OCI-LY7 (cell line): Measurements from ENCODE around the gene FAIM2. TPM values are rescaled to one million over a fixed set of nuclear protein-coding genes. Genes with fewer than 3 reads are reported as not detected.

Experiments used
- BruUV-seq: library from RNA; stranded (reverse); fragments of 400-500 nt; replicated peaks from 2 replicates; lab custom pipeline; 2021; lab: Mats Ljungman, UMichigan
- CTCF ChIA-PET: fragments of 300-600 bp; sonication (Branson Sonifier 250); formaldehyde crosslinking; loops from one replicate; lab custom pipeline; 2022; ENCODE audit warnings: antibody characterized with exemption; ENCODE audit not compliant: unreplicated experiment; lab: Charles Lee
- POLR2A ChIA-PET: fragments of 300-600 bp; sonication (Branson Sonifier 250); formaldehyde crosslinking; loops from one replicate; lab custom pipeline; 2022; ENCODE audit warnings: antibody characterized with exemption; lab: Charles Lee
- DNase-seq: peaks from one replicate; pipeline ENCODE4 v3.0.0-alpha.2; 2015; ENCODE audit warnings: low spot score
- H2AFZ ChIP-seq: fragments of 200-600 bp; sonication (generic), shearing (Covaris generic); 2 replicates; pipeline ENCODE4 v1.6.1; 2014; ENCODE audit warnings: mild to moderate bottlenecking, antibody characterized with exemption, low read length, moderate library complexity
- H3K27ac ChIP-seq: fragments of 200-600 bp; sonication (generic); 2 replicates; pipeline ENCODE4 v1.5.1; 2014; ENCODE audit warnings: mixed run types, low read depth, mild to moderate bottlenecking, moderate library complexity, low read length, inconsistent platforms; ENCODE audit not compliant: poor library complexity, severe bottlenecking
- H3K36me3 ChIP-seq: fragments of 200-600 bp; sonication (generic); 2 replicates; pipeline ENCODE4 v1.6.1; 2014; ENCODE audit warnings: mild to moderate bottlenecking, antibody characterized with exemption, low read length, moderate library complexity, mixed read lengths; ENCODE audit not compliant: insufficient read depth
- H3K4me1 ChIP-seq: fragments of 200-600 bp; sonication (generic); 2 replicates; pipeline ENCODE4 v1.5.1; 2014; ENCODE audit warnings: mild to moderate bottlenecking, low read length; ENCODE audit not compliant: insufficient read depth, poor library complexity, severe bottlenecking
- H3K4me2 ChIP-seq: fragments of 200-600 bp; sonication (generic); 2 replicates; pipeline ENCODE4 v1.6.1; 2014; ENCODE audit warnings: mild to moderate bottlenecking, low read length
- H3K4me3 ChIP-seq: fragments of 200-600 bp; sonication (generic); 2 replicates; pipeline ENCODE4 v1.5.1; 2014; ENCODE audit warnings: mild to moderate bottlenecking, low read depth, low read length; ENCODE audit not compliant: poor library complexity, severe bottlenecking
- H3K79me2 ChIP-seq: fragments of 200-600 bp; sonication (generic); 2 replicates; pipeline ENCODE4 v1.6.1; 2016; ENCODE audit warnings: low read depth, mild to moderate bottlenecking, low read length, moderate library complexity, mixed read lengths; ENCODE audit not compliant: insufficient read depth
- H3K9me2 ChIP-seq: fragments of 200-600 bp; sonication (generic); 2 replicates; pipeline ENCODE4 v1.6.1; 2016; ENCODE audit warnings: mild to moderate bottlenecking, low read length, mixed read lengths; ENCODE audit not compliant: insufficient read depth
- H3K9me3 ChIP-seq: fragments of 200-600 bp; sonication (generic); 2 replicates; pipeline ENCODE4 v1.6.1; 2014; ENCODE audit warnings: mild to moderate bottlenecking, mixed run types, low read length, mixed read lengths
- H4K20me1 ChIP-seq: fragments of 200-600 bp; sonication (generic); 2 replicates; pipeline ENCODE4 v1.6.1; 2014; ENCODE audit warnings: mild to moderate bottlenecking, antibody characterized with exemption, low read length, moderate library complexity, mixed read lengths; ENCODE audit not compliant: insufficient read depth
- EZH2phosphoT487 ChIP-seq: fragments of 200-600 bp; sonication (generic); IDR thresholded peaks from 2 replicates; pipeline ENCODE4 v1.6.1; 2018; ENCODE audit warnings: low read depth, borderline replicate concordance, mild to moderate bottlenecking, mixed run types, antibody characterized with exemption, low read length, moderate library complexity, mixed read lengths
- intact Hi-C: fragments of 100-400 bp; cut with micrococcal nuclease; formaldehyde crosslinking; loops from one replicate; pipeline ENCODE4 v1.10.0; 2022; ENCODE audit not compliant: unreplicated experiment
- total RNA-seq, 2 experiments: library from RNA; depleted of rRNA in 1 of 2; stranded (reverse); fragments of >200 nt in 1 of 2; shearing (Covaris generic) in 1 of 2; gene quantifications; 2 replicates each; pipeline ENCODE4 v1.2.3, GENCODE V29; 2014 to 2022
- TF ChIP-seq, protein P1 (sequence below): fragments of 200-600 bp; sonication (generic); conservative IDR thresholded peaks from 2 replicates; pipeline ENCODE4 v1.5.1; 2014; ENCODE audit warnings: mild to moderate bottlenecking, antibody characterized with exemption, low read length, moderate library complexity, mixed read lengths

The FAIM2 gene
- total RNA-seq, 2 experiments from 2014 or later, result 0.10 TPM; not detected in 1

DNA sequence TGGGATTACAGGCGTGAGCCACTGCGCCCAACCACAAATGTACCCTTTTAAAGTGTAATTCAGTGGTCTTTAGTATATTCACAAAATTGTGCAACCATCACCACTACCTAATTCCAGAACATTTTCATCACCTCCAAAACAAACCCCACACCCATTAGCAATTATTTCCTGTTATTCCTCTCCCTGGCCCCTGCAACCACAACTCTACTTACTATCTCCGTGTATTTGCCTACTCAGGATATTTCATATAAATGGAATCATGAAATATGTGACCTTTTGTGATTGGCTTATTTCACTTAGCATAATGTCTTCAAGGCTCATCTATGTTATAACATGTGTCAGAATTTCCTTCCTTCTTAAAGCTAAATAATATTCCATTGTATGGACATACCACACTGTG is 30.8 kb upstream of the FAIM2 start:
- no TSS peak for BruUV-seq
- intact Hi-C loops, result no loop called here

GRCh38 chr12:49933796-49934195 is 30.1 kb upstream of the FAIM2 start:
- intact Hi-C loops, result no loop called here
- Histone ChIP-seq H3K36me3 (no peaks in the 10 kb centered on the region), H3K9me2 (no peaks in the 10 kb centered on the region), H4K20me1 (no peaks in the 10 kb centered on the region), H3K4me2 (no peak overlapping the region), H2AFZ (no peak overlapping the region), H3K4me3 (no peak overlapping the region), H3K27ac (no peak overlapping the region), H3K79me2 (no peaks in the 10 kb centered on the region), H3K4me1 (no peaks in the 10 kb centered on the region), H3K9me3 (no peaks in the 10 kb centered on the region)
- TF ChIP-seq, protein P1, sequence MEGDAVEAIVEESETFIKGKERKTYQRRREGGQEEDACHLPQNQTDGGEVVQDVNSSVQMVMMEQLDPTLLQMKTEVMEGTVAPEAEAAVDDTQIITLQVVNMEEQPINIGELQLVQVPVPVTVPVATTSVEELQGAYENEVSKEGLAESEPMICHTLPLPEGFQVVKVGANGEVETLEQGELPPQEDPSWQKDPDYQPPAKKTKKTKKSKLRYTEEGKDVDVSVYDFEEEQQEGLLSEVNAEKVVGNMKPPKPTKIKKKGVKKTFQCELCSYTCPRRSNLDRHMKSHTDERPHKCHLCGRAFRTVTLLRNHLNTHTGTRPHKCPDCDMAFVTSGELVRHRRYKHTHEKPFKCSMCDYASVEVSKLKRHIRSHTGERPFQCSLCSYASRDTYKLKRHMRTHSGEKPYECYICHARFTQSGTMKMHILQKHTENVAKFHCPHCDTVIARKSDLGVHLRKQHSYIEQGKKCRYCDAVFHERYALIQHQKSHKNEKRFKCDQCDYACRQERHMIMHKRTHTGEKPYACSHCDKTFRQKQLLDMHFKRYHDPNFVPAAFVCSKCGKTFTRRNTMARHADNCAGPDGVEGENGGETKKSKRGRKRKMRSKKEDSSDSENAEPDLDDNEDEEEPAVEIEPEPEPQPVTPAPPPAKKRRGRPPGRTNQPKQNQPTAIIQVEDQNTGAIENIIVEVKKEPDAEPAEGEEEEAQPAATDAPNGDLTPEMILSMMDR, result no peak
- no TSS peak for BruUV-seq
- CTCF ChIA-PET, result no interaction called here
- POLR2A ChIA-PET, result no interaction called here
- no peak for DNase-seq

More for the DNA sequence above, 30.8 kb upstream of the FAIM2 start:
- POLR2A ChIA-PET, result no interaction called here
- Histone ChIP-seq H3K27ac (no peak overlapping the region), H3K9me2 (no peaks in the 10 kb centered on the region), H3K9me3 (no peaks in the 10 kb centered on the region), H4K20me1 (no peaks in the 10 kb centered on the region), H3K4me1 (no peaks in the 10 kb centered on the region), H3K4me2 (no peak overlapping the region), H2AFZ (no peak overlapping the region), H3K36me3 (no peaks in the 10 kb centered on the region), H3K4me3 (no peak overlapping the region), H3K79me2 (no peaks in the 10 kb centered on the region)
- TF ChIP-seq, protein P1, result no peak
- no peak for TF ChIP-seq EZH2phosphoT487
- CTCF ChIA-PET, result no interaction called here
- DNase-seq, result no peak

GRCh38 chr12:49932533-49933130 is 28.9 kb upstream of the FAIM2 start:
- TF ChIP-seq EZH2phosphoT487, result no peak
- TF ChIP-seq, protein P1, result no peak
- no TSS peak for BruUV-seq
- ChIA-PET POLR2A (interaction anchor here (0.6 kb wide), 2 partner anchors 47 to 242 kb away, joined by 3 to 4 read pairs; no protein-coding TSS in a partner anchor), CTCF (no interaction called here)
- H2AFZ ChIP-seq, result no peak overlapping the region
- H3K79me2 ChIP-seq, result no peaks in the 10 kb centered on the region
- DNase-seq, result no peak
- H3K27ac ChIP-seq, result no peak overlapping the region
- no peaks in the 10 kb centered on the region for H3K36me3 ChIP-seq
- H3K9me2 ChIP-seq, result no peaks in the 10 kb centered on the region
- no peak overlapping the region for H3K4me2 ChIP-seq
- no peaks in the 10 kb centered on the region for H3K9me3 ChIP-seq
- intact Hi-C loops, result no loop called here
- H4K20me1 ChIP-seq, result no peaks in the 10 kb centered on the region
- H3K4me1 ChIP-seq, result no peaks in the 10 kb centered on the region
- no peak overlapping the region for H3K4me3 ChIP-seq
